LNCaP clone FGC (cell line): Measurements from ENCODE around the gene DEFB118.

ENCODE experiments used
- DNase-seq: peaks from one replicate; pipeline ENCODE4 v3.0.0-alpha.2; 2011; ENCODE audit warnings: low read depth
- H3K4me3 ChIP-seq: 2 replicates; pipeline ENCODE4 v1.5.1; 2011; ENCODE audit warnings: mild to moderate bottlenecking, low read depth, low read length, control low read depth
- TF ChIP-seq, protein P1 (sequence below): IDR thresholded peaks from 2 replicates; pipeline ENCODE4 v1.5.1; 2012; ENCODE audit warnings: mild to moderate bottlenecking; ENCODE audit not compliant: control insufficient read depth, insufficient read depth; ENCODE audit errors: extremely low read depth

The DEFB118 gene

DNA sequence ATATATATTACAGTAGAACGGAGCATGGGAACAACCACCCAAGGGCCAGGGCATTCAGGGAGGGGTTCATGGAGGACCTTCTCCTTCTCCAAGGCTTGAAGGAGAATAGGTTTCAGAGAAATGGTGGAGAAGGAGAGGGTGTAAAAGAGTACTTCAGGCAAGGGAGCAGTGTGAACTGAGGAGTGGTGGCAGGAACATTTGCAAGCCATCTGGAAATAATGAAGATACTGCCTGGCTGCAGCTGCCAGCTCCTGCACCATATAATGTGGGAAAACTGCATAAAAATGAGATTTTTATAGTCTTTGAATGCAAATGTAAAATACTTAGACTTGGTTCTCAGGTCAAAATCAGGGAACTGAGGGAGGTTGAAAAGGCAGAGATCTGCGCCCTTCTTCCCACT is 47.3 kb downstream of the DEFB118 start:
- no peak overlapping the region for H3K4me3 ChIP-seq
- no peak for DNase-seq
- TF ChIP-seq, protein P1, sequence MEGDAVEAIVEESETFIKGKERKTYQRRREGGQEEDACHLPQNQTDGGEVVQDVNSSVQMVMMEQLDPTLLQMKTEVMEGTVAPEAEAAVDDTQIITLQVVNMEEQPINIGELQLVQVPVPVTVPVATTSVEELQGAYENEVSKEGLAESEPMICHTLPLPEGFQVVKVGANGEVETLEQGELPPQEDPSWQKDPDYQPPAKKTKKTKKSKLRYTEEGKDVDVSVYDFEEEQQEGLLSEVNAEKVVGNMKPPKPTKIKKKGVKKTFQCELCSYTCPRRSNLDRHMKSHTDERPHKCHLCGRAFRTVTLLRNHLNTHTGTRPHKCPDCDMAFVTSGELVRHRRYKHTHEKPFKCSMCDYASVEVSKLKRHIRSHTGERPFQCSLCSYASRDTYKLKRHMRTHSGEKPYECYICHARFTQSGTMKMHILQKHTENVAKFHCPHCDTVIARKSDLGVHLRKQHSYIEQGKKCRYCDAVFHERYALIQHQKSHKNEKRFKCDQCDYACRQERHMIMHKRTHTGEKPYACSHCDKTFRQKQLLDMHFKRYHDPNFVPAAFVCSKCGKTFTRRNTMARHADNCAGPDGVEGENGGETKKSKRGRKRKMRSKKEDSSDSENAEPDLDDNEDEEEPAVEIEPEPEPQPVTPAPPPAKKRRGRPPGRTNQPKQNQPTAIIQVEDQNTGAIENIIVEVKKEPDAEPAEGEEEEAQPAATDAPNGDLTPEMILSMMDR, result no peak

DNA sequence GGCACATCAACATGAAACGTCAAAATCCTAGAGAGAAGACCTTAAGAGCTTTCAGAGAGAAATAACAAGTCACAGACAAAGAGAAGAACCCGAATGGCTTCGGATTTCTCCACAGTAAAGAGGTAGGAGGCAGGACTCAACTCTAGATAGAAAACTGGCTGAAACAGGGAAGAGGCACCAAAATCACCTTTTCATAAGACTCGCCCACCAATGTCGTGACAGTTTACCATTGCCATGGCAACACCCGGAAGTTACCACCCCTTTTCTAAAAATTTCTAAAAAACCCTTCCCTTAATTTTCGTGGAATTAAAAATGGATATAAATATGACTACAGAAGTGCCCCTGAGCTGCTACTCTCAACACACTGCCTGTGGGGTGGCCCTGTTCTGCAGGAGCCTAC is 49.9 kb downstream of the DEFB118 start:
- DNase-seq, result no peak
- TF ChIP-seq, protein P1, result no peak
- H3K4me3 ChIP-seq, result no peak overlapping the region
